HepG2 (cell line): ENCODE results near the gene CPNE2. TPM values are rescaled to one million over a fixed set of nuclear protein-coding genes. Genes with fewer than 3 reads are reported as not detected.
A peak's percentile ranks its signal among the peaks of the same experiment; 100 is the strongest.

Experiments
- EHMT2 ChIP-seq: fragments of 200-600 bp; sonication (generic); IDR thresholded peaks from 2 replicates; pipeline ENCODE4 v1.7.0; 2017; ENCODE audit warnings: antibody characterized with exemption, low read depth, low read length, borderline replicate concordance
- ELF1 ChIP-seq: sonication (generic); formaldehyde crosslinking; IDR thresholded peaks from 2 replicates; pipeline ENCODE4 v1.4.0; 2020; ENCODE audit warnings: missing genetic modification reagents
- FOSL2 ChIP-seq: sonication (generic); formaldehyde crosslinking; IDR thresholded peaks from 2 replicates; pipeline ENCODE4 v1.4.0; 2020; ENCODE audit warnings: missing genetic modification reagents
- FOXJ3 ChIP-seq: sonication (generic); formaldehyde crosslinking; IDR thresholded peaks from 2 replicates; pipeline ENCODE4 v1.4.0; 2020; ENCODE audit warnings: missing genetic modification reagents, mild to moderate bottlenecking, borderline replicate concordance
- GLI4 ChIP-seq: sonication (generic); formaldehyde crosslinking; IDR thresholded peaks from 2 replicates; pipeline ENCODE4 v1.5.1; 2020; ENCODE audit warnings: missing genetic modification reagents, mild to moderate bottlenecking, moderate library complexity, borderline replicate concordance
- KDM3A ChIP-seq: IDR thresholded peaks from 2 replicates; pipeline ENCODE4 v1.6.1; 2018; ENCODE audit warnings: low read depth, missing compliant biosample characterization
- PAX8 ChIP-seq: sonication (generic); formaldehyde crosslinking; IDR thresholded peaks from 2 replicates; pipeline ENCODE4 v1.8.0; 2022; ENCODE audit warnings: mild to moderate bottlenecking, missing genetic modification reagents, borderline replicate concordance
- PHF5A ChIP-seq: IDR thresholded peaks from one replicate; pipeline ENCODE4 v1.6.1; 2018; ENCODE audit warnings: low read depth, missing genetic modification reagents; ENCODE audit not compliant: unreplicated experiment
- PHF8 ChIP-seq: sonication (generic); formaldehyde crosslinking; IDR thresholded peaks from 2 replicates; pipeline ENCODE4 v1.5.0; 2020; ENCODE audit warnings: missing genetic modification reagents
- POGZ ChIP-seq: sonication (generic); formaldehyde crosslinking; IDR thresholded peaks from 2 replicates; pipeline ENCODE4 v1.4.0; 2020; ENCODE audit warnings: mild to moderate bottlenecking, missing genetic modification reagents
- SAP130 ChIP-seq: IDR thresholded peaks from 2 replicates; pipeline ENCODE4 v1.6.1; 2016; ENCODE audit warnings: low read depth
- SMAD3 ChIP-seq: sonication (generic); formaldehyde crosslinking; IDR thresholded peaks from 2 replicates; pipeline ENCODE4 v1.4.0; 2020; ENCODE audit warnings: missing genetic modification reagents
- SP1 ChIP-seq, 2 experiments: fragments of 450-650 bp in 1 of 2; sonication (generic) in 1 of 2; formaldehyde crosslinking in 1 of 2; IDR thresholded peaks; 2 replicates each; pipeline versions ENCODE4 v1.4.0 to v1.6.1; 2016 to 2020; ENCODE audit warnings: missing genetic modification reagents in 1 of 2
- TFDP2 ChIP-seq: sonication (generic); formaldehyde crosslinking; IDR thresholded peaks from 2 replicates; pipeline ENCODE4 v1.4.0; 2020; ENCODE audit warnings: missing genetic modification reagents
- THAP11 ChIP-seq: IDR thresholded peaks from 2 replicates; pipeline ENCODE4 v1.6.1; 2016; ENCODE audit warnings: missing biosample characterization, missing genetic modification reagents
- U2AF1 ChIP-seq: fragments of 200-400 bp; formaldehyde crosslinking; optimal IDR thresholded peaks from 2 replicates; pipeline ENCODE3; 2017; ENCODE audit warnings: mild to moderate bottlenecking, low read depth, low read length
- ZNF142 ChIP-seq: sonication (generic); formaldehyde crosslinking; IDR thresholded peaks from 2 replicates; pipeline ENCODE4 v1.4.0; 2020; ENCODE audit warnings: missing genetic modification reagents
- ZNF367 ChIP-seq: sonication (generic); formaldehyde crosslinking; IDR thresholded peaks from 2 replicates; pipeline ENCODE4 v1.4.0; 2020; ENCODE audit warnings: missing genetic modification reagents, borderline replicate concordance
- ZNF44 ChIP-seq: sonication (generic); formaldehyde crosslinking; IDR thresholded peaks from 2 replicates; pipeline ENCODE4 v1.5.1; 2020; ENCODE audit warnings: mild to moderate bottlenecking, missing genetic modification reagents
- ZSCAN25 ChIP-seq: sonication (generic); formaldehyde crosslinking; IDR thresholded peaks from 2 replicates; pipeline ENCODE4 v1.8.0; 2022; ENCODE audit warnings: mild to moderate bottlenecking, missing genetic modification reagents
- ZUFSP ChIP-seq: sonication (generic); formaldehyde crosslinking; IDR thresholded peaks from 2 replicates; pipeline ENCODE4 v1.9.0; 2021; ENCODE audit warnings: missing genetic modification reagents, mild to moderate bottlenecking, borderline replicate concordance
- polyA plus RNA-seq, 8 experiments: library from polyadenylated mRNA; depleted of rRNA in 3 of 8; stranded (reverse) in 7 of 8; unstranded in 1 of 8; fragments of >200 nt; fragmentation: Illumina TruSeq in 4 of 8; extraction: Trizol in 4 of 8; gene quantifications; 2 replicates each; pipeline versions ENCODE4 v1.2.1 to v1.2.3, GENCODE V29; 2011 to 2016; ENCODE audit warnings: low read depth in 4 of 8, missing spikeins in 1 of 8, mixed read lengths in 1 of 8; ENCODE audit not compliant: insufficient read depth in 1 of 8
- total RNA-seq, 5 experiments: library from RNA; depleted of rRNA; stranded (reverse); fragments of >200 nt; fragmentation: Illumina TruSeq; extraction: Trizol; gene quantifications; 2 replicates each; pipeline ENCODE4 v1.2.3, GENCODE V29; 2016; ENCODE audit warnings: low read depth in 1 of 5
- TF ChIP-seq, protein P1 (sequence below): sonication (generic); formaldehyde crosslinking; IDR thresholded peaks from 2 replicates; pipeline ENCODE4 v1.4.0; 2020; ENCODE audit warnings: missing genetic modification reagents

The CPNE2 gene
- total and polyA plus RNA-seq, 2 of the 13 experiments (the other 11 are each of a cell fraction or from before 2014, with no cell fraction given) = 10.6 to 23.3 TPM

DNA sequence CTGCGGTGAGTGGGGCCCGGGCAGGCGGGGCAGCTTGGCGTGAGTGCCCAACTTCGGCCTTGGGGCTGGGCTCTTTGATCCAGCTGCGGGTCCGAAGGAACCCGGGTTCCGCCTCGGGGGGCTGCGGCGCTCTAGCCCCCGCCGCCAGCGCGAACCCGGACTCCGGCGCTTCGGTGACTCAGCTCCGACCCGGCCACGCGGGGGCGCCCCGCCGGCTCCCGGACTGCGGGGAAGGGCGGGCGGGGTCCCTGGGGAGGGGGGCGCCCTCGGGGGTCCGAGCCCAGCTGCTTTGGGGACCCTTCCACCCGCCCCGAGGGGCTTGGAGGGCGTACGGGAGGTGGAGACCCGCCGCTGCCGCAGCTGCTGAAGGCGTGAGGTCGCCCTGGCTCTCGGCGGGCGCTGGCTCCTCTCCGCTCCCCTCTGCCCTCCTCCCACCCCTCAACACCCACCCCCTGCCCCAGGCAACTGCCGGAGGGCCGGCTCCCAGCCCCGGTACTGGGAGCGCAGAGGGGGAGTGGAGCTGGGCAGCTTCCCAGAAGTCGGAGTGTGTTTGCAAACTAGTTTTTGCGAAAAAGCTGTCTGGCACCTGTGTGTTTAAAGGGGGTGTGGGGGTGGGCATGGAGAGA is 516 bp downstream of the CPNE2 start (continued):
- TF ChIP-seq ZNF142 (CRISPR knock-in tag) = no peak
- no peak for TF ChIP-seq THAP11 (CRISPR knock-in tag)
- TF ChIP-seq SP1 (IDR thresholded peaks at IDR 0.05) = no peak
- no peak for TF ChIP-seq SP1 (CRISPR knock-in tag; IDR thresholded peaks at IDR 0.05)
- no peak for TF ChIP-seq ZUFSP (CRISPR knock-in tag)
- no peak for TF ChIP-seq FOXJ3 (CRISPR knock-in tag)
- peak; percentile 25; the same call in 1 of the 2 replicates for TF ChIP-seq SAP130 (CRISPR knock-in tag)
- TF ChIP-seq PAX8 (CRISPR knock-in tag) = 0 out of 2 replicates have a peak, but pooled peaks have one; percentile 22
- no peak for TF ChIP-seq PHF5A (CRISPR knock-in tag)
- no peak for TF ChIP-seq ZNF44
- no peak for TF ChIP-seq U2AF1
- 0 out of 2 replicates have a peak, but pooled peaks have one; percentile 44 for TF ChIP-seq KDM3A
- TF ChIP-seq ZSCAN25 (CRISPR knock-in tag) = peak; percentile 97
- TF ChIP-seq, protein P1, sequence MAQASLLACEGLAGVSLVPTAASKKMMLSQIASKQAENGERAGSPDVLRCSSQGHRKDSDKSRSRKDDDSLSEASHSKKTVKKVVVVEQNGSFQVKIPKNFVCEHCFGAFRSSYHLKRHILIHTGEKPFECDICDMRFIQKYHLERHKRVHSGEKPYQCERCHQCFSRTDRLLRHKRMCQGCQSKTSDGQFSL (CRISPR knock-in tag) = no peak
- TF ChIP-seq SMAD3 = no peak
- 0 out of 2 replicates have a peak, but pooled peaks have one; percentile 28 for TF ChIP-seq POGZ
- TF ChIP-seq FOSL2 (CRISPR knock-in tag) = peak; percentile 75
- no peak for TF ChIP-seq EHMT2
- no peak for TF ChIP-seq ZNF367
- no peak for TF ChIP-seq ELF1 (CRISPR knock-in tag)
- TF ChIP-seq TFDP2 (CRISPR knock-in tag) = 0 out of 2 replicates have a peak, but pooled peaks have one; percentile 23
- TF ChIP-seq PHF8 (CRISPR knock-in tag) = peak; percentile 31; the same call in 1 of the 2 replicates
- TF ChIP-seq GLI4 (CRISPR knock-in tag) = no peak
